Liver (tissue), 9 donors: Measurements from ENCODE around the gene DOK3. TPM values are rescaled to one million over a fixed set of nuclear protein-coding genes. Genes with fewer than 3 reads are reported as not detected.

Experiments used
- DNase-seq: peaks from one replicate; pipeline ENCODE4 v3.0.0-alpha.2; 2017; ENCODE audit warnings: low spot score
- H3K27ac ChIP-seq, 2 donors: one replicate each; pipeline ENCODE4 v1.7.0; 2013; ENCODE audit warnings: inconsistent platforms in 2 of 2, low read length in 2 of 2, control low read depth in 1 of 2, low read depth in 1 of 2, mild to moderate bottlenecking in 1 of 2
- H3K27me3 ChIP-seq, 4 donors: one replicate each; pipeline versions ENCODE4 v1.6.1 to v1.7.0; 2013; ENCODE audit warnings: low read length in 3 of 4, inconsistent platforms in 1 of 4, mild to moderate bottlenecking in 1 of 4, moderate library complexity in 1 of 4; ENCODE audit not compliant: control insufficient read depth in 4 of 4, insufficient read depth in 4 of 4
- H3K36me3 ChIP-seq, 4 donors: one replicate each; pipeline versions ENCODE4 v1.6.1 to v1.7.0; 2013; ENCODE audit warnings: low read length in 3 of 4, mild to moderate bottlenecking in 3 of 4, low read depth in 1 of 4, moderate library complexity in 1 of 4; ENCODE audit not compliant: control insufficient read depth in 4 of 4, insufficient read depth in 3 of 4
- H3K4me1 ChIP-seq, 4 donors: one replicate each; pipeline versions ENCODE4 v1.6.1 to v1.7.0; 2013; ENCODE audit warnings: low read length in 3 of 4, mild to moderate bottlenecking in 3 of 4, moderate library complexity in 1 of 4; ENCODE audit not compliant: control insufficient read depth in 4 of 4, insufficient read depth in 4 of 4
- H3K4me3 ChIP-seq, 3 donors: one replicate each; pipeline versions ENCODE4 v1.6.1 to v1.7.0; 2013; ENCODE audit warnings: low read length in 3 of 3, control low read depth in 1 of 3, low read depth in 1 of 3, mild to moderate bottlenecking in 1 of 3
- H3K9ac ChIP-seq, 2 donors: one replicate each; pipeline ENCODE4 v1.7.0; 2013; ENCODE audit warnings: low read length in 2 of 2, mild to moderate bottlenecking in 2 of 2, moderate library complexity in 2 of 2, control low read depth in 1 of 2, low read depth in 1 of 2
- H3K9me3 ChIP-seq, 4 donors: one replicate each; pipeline versions ENCODE4 v1.6.1 to v1.7.0; 2013; ENCODE audit warnings: low read length in 3 of 4; ENCODE audit not compliant: control insufficient read depth in 4 of 4
- EGR1 ChIP-seq, 2 donors: IDR thresholded peaks; 2 replicates each; pipeline ENCODE4 v1.6.1; 2016 to 2018; ENCODE audit warnings: antibody characterized with exemption in 2 of 2, low read depth in 2 of 2
- FOXA1 ChIP-seq: IDR thresholded peaks from 2 replicates; pipeline ENCODE4 v1.6.1; 2016; ENCODE audit warnings: antibody characterized with exemption
- FOXA2 ChIP-seq: IDR thresholded peaks from 2 replicates; pipeline ENCODE4 v1.6.1; 2016; ENCODE audit warnings: antibody characterized with exemption
- HNF4A ChIP-seq, 2 donors: conservative IDR thresholded peaks; 2 replicates each; pipeline ENCODE4 v1.6.1; 2016; ENCODE audit warnings: antibody characterized with exemption in 2 of 2, mild to moderate bottlenecking in 2 of 2
- HNF4G ChIP-seq: IDR thresholded peaks from 2 replicates; pipeline ENCODE4 v1.6.1; 2016; ENCODE audit warnings: antibody characterized with exemption
- JUND ChIP-seq, 2 donors: IDR thresholded peaks; 2 replicates each; pipeline ENCODE4 v1.6.1; 2016; ENCODE audit warnings: antibody characterized with exemption in 2 of 2
- NR2F2 ChIP-seq: IDR thresholded peaks from 2 replicates; pipeline ENCODE4 v1.6.1; 2016; ENCODE audit warnings: antibody characterized with exemption
- RAD21 ChIP-seq, 2 donors: IDR thresholded peaks; 2 replicates each; pipeline ENCODE4 v1.6.1; 2016; ENCODE audit warnings: antibody characterized with exemption in 2 of 2, mild to moderate bottlenecking in 2 of 2
- RXRA ChIP-seq, 2 donors: IDR thresholded peaks; 2 replicates each; pipeline ENCODE4 v1.6.1; 2017 to 2018; ENCODE audit warnings: antibody characterized with exemption in 2 of 2, mild to moderate bottlenecking in 1 of 2
- SP1 ChIP-seq: IDR thresholded peaks from 2 replicates; pipeline ENCODE4 v1.6.1; 2018; ENCODE audit warnings: antibody characterized with exemption, mild to moderate bottlenecking
- YY1 ChIP-seq: IDR thresholded peaks from 2 replicates; pipeline ENCODE4 v1.6.1; 2016; ENCODE audit warnings: antibody characterized with exemption, mild to moderate bottlenecking
- WGBS: extraction: QIAGEN DNeasy Blood & Tissue Kit; methylation state at CpG from one replicate; pipeline ENCODE4 v1.1.7; 2013; 5-methylcytosine and 5-hydroxymethylcytosine counted together
- polyA plus RNA-seq, 2 donors: library from polyadenylated mRNA; stranded (reverse) in 1 of 2; unstranded in 1 of 2; fragments of 200-250 nt in 1 of 2; fragments of >200 nt in 1 of 2; fragmentation: Nextera tagmentation in 1 of 2; extraction: Ambion mirVana in 1 of 2; gene quantifications; one replicate each; pipeline versions ENCODE4 v1.2.1 to v1.2.3, GENCODE V29; 2013 to 2015
- total RNA-seq, 2 donors: library from RNA; depleted of rRNA; stranded (reverse); fragments of >200 nt; gene quantifications; one replicate each; pipeline ENCODE4 v1.2.3, GENCODE V29; 2014
- TF ChIP-seq, protein P1 (sequence below): IDR thresholded peaks from 2 replicates; pipeline ENCODE4 v1.6.1; 2016; ENCODE audit warnings: antibody characterized with exemption
- TF ChIP-seq, protein P2 (sequence below): fragments of 150-350 bp; IDR thresholded peaks from 2 replicates; pipeline ENCODE4 v1.5.1; 2017; ENCODE audit warnings: improper control_type of control experiment, low read depth, low read length; ENCODE audit not compliant: missing input control
- TF ChIP-seq, protein P3 (sequence below): IDR thresholded peaks from 2 replicates; pipeline ENCODE4 v1.6.1; 2016; ENCODE audit warnings: antibody characterized with exemption, mild to moderate bottlenecking
- donor health status: healthy.
- donor health status: healthy.
- donor health status: healthy.
- donor health status: healthy.
- donor health status: healthy.

The DOK3 gene
- total and polyA plus RNA-seq, 4 donors = 1.7 to 19.2 (median 6.6) TPM

DNA sequence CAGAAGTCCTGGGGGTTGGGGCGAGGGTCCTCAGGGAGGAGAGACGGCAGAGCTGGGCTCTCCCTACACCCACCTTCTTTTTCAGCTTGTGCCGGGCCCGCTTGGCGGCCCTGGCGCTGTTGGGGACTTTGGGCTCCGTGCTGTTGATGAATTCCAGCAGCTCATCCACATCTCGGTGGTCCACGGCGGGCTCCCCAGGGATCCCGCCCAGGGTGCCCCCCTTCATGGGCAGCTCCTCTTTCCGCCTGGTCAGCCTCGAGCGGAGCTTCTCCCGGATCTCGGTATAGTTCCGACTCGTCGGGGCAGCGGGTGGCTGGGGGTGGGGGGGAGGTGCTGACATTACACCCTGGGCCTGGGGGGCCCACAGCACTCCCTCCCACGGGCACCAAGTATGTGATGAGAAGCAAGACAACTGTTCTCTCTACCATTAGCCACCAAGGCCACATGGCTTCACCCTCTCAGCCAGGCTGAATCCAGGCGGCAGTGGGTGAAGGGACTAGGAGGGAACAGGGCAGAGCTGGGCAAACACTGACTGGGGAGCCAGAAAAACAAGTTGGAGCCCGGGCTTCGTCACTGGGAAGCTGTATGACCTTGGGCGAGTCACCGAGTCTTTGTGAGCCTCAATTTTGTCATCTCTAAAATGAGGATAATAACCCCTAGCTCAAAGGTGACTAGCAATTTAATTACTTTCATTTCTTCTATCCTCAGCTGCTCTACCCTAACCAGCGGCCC is 21.7 kb upstream of the DOK3 start (continued):
- TF ChIP-seq, protein P1, sequence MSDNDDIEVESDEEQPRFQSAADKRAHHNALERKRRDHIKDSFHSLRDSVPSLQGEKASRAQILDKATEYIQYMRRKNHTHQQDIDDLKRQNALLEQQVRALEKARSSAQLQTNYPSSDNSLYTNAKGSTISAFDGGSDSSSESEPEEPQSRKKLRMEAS = no peak
- no peak for TF ChIP-seq FOXA1
- no peak for TF ChIP-seq JUND (IDR thresholded peaks at IDR 0.05)

DNA sequence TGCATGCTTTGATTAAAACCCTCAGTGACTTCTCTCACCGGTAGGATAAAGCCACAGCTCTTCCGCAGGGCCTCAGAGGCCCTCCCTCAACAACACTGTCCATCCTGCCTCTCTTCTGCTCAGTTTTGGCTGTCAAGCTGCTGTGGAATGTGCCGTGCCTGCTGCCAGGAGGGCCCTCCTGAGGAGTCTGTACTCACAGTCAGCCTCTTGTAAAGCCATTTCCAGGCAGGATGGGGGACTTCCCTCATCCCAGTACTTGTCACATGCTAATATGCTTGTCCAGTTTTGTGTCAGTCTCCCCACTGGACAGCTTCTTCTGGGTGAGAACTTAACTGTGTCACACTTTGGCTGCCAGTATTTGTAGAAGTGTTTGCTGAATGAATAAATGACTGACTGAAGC is 21.0 kb upstream of the DOK3 start:
- no peaks in the 10 kb centered on the region for H3K27me3 ChIP-seq
- no peak overlapping the region for H3K27ac ChIP-seq
- H3K4me3 ChIP-seq = no peak overlapping the region
- 88% methylated on average over 3 of the region's 3 CpGs for WGBS
- H3K9me3 ChIP-seq = no peaks in the 10 kb centered on the region
- H3K36me3 ChIP-seq = peaks cover 12 to 70% (median 33%) of the 10 kb centered on the region in 4 donors
- no peak for DNase-seq
- H3K9ac ChIP-seq = no peak overlapping the region
- TF ChIP-seq HNF4A (conservative IDR thresholded peaks at IDR 0.05) (no peak), JUND (IDR thresholded peaks at IDR 0.05) (no peak), RXRA (IDR thresholded peaks at IDR 0.05) (no peak), HNF4G (no peak)
- TF ChIP-seq, protein P1 = no peak
- H3K4me1 ChIP-seq = peaks cover 0 to 16% (median 13%) of the 10 kb centered on the region in 4 donors

DNA sequence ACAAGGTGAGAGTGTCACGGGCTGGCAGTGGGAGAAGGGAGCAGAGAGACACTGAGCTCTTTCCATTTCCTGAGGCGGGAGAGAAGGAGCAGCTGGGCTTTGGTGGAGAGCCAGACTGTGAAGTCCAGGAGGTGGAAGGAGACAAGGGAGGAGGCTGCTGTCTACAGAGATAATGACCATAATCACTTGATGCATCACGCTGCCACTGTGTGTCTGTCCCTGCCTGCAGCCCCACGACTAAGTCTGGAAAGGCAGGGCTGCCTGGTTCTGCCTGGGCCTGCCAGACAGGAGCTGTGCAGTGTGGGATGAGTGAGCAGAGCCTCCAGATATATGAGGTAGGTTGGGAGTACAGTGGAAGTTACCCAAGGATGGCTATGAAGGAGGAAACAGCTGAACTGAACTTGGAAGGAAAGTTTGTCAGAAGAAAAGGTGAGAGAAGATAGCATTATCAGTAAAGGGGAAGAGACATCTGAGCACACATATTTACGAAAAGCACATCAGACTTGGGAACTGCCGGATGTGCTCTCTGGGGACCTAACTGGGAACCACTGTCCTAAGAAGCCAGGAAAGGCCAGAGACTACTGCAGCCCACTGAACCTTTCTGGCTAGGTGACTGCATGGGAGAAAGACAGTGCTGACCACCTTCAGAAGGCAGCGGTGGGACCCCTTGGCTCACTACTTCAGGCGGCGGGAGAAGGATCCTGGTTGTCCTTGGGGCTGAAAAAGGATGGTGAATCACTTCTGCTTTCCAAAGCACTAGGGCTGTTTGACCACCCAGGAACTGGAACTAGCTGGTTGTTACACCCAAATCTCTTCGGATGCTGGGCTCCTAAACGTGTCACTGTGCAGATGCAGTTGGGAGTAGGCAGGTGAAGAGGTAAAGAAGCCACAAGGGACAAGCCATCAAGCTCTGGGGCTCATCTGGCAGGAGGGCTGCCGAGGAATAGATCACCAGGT is 19.9 kb upstream of the DOK3 start:
- Histone ChIP-seq H3K9ac (no peak overlapping the region), H3K36me3 (peaks cover 13 to 81% (median 36%) of the 10 kb centered on the region in 4 donors), H3K27me3 (no peaks in the 10 kb centered on the region), H3K4me3 (no peak overlapping the region), H3K27ac (no peak overlapping the region), H3K4me1 (peaks cover 0 to 6% (median 4%) of the 10 kb centered on the region in 4 donors), H3K9me3 (no peaks in the 10 kb centered on the region)
- 91% methylated on average over 12 of the region's 12 CpGs for WGBS
- no peak for TF ChIP-seq YY1
- TF ChIP-seq HNF4A (conservative IDR thresholded peaks at IDR 0.05) = no peak
- TF ChIP-seq, protein P2, sequence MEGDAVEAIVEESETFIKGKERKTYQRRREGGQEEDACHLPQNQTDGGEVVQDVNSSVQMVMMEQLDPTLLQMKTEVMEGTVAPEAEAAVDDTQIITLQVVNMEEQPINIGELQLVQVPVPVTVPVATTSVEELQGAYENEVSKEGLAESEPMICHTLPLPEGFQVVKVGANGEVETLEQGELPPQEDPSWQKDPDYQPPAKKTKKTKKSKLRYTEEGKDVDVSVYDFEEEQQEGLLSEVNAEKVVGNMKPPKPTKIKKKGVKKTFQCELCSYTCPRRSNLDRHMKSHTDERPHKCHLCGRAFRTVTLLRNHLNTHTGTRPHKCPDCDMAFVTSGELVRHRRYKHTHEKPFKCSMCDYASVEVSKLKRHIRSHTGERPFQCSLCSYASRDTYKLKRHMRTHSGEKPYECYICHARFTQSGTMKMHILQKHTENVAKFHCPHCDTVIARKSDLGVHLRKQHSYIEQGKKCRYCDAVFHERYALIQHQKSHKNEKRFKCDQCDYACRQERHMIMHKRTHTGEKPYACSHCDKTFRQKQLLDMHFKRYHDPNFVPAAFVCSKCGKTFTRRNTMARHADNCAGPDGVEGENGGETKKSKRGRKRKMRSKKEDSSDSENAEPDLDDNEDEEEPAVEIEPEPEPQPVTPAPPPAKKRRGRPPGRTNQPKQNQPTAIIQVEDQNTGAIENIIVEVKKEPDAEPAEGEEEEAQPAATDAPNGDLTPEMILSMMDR = no peak
- TF ChIP-seq, protein P1 = no peak
- no peak for TF ChIP-seq RXRA (IDR thresholded peaks at IDR 0.05)
- no peak for TF ChIP-seq NR2F2
- TF ChIP-seq EGR1 (IDR thresholded peaks at IDR 0.05; ENCODE audit: low read depth in 2 of 2) = no peak
- TF ChIP-seq SP1 = no peak
- TF ChIP-seq RAD21 (IDR thresholded peaks at IDR 0.05) = no peak
- no peak for TF ChIP-seq FOXA2
- TF ChIP-seq, protein P3, sequence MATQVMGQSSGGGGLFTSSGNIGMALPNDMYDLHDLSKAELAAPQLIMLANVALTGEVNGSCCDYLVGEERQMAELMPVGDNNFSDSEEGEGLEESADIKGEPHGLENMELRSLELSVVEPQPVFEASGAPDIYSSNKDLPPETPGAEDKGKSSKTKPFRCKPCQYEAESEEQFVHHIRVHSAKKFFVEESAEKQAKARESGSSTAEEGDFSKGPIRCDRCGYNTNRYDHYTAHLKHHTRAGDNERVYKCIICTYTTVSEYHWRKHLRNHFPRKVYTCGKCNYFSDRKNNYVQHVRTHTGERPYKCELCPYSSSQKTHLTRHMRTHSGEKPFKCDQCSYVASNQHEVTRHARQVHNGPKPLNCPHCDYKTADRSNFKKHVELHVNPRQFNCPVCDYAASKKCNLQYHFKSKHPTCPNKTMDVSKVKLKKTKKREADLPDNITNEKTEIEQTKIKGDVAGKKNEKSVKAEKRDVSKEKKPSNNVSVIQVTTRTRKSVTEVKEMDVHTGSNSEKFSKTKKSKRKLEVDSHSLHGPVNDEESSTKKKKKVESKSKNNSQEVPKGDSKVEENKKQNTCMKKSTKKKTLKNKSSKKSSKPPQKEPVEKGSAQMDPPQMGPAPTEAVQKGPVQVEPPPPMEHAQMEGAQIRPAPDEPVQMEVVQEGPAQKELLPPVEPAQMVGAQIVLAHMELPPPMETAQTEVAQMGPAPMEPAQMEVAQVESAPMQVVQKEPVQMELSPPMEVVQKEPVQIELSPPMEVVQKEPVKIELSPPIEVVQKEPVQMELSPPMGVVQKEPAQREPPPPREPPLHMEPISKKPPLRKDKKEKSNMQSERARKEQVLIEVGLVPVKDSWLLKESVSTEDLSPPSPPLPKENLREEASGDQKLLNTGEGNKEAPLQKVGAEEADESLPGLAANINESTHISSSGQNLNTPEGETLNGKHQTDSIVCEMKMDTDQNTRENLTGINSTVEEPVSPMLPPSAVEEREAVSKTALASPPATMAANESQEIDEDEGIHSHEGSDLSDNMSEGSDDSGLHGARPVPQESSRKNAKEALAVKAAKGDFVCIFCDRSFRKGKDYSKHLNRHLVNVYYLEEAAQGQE = no peak
- no peak for DNase-seq
